GM19452 (cell line): Measurements from ENCODE around the gene FRMD4B.

Experiments
- ATAC-seq: cut with Tn5 transposase; IDR thresholded peaks from one replicate; pipeline ENCODE4 v1.9.1; 2021; ENCODE audit not compliant: unreplicated experiment

Gene FRMD4B

GRCh38 chr3:69142090-69142489 is 243.8 kb downstream of the FRMD4B start:
- ATAC-seq: no peak

DNA sequence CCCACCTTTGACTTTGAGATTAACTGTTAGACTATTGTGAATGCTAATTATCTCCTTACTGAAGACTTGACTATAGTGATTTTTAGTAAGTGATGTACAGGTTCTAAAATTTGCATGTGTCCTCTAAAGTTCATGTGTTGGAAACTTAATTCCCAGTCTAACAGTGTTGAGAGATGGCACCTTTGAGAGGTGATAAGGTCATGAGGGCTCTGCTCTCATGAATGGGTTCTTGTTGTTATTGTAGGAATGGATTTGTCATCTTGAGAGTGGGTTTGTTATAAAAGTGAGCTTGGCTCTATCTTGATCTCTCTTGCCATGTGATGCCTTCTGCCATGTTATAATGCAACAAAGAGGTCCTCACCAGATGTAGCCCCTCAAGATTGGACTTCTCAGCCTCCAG is 244.6 kb downstream of the FRMD4B start:
- no peak for ATAC-seq

DNA sequence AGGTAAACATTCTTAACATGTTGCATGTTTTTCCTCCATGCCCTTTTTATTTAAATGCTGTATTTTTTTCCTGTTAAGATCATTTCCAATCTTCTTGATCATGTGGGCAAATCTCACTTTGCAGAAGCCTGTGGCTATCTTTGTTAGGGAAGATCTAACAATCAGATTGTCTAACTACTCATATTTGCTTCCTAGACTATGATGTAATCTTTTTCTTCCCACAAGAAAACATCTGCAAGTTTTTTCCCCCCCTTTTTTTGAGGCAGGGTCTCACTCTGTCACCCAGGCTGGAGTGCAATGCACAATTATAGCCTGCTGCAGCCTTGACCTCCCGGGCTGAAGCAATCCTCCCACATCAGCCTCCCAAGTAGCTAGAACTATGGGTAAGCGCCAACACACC is 248.5 kb downstream of the FRMD4B start:
- ATAC-seq: no peak

DNA sequence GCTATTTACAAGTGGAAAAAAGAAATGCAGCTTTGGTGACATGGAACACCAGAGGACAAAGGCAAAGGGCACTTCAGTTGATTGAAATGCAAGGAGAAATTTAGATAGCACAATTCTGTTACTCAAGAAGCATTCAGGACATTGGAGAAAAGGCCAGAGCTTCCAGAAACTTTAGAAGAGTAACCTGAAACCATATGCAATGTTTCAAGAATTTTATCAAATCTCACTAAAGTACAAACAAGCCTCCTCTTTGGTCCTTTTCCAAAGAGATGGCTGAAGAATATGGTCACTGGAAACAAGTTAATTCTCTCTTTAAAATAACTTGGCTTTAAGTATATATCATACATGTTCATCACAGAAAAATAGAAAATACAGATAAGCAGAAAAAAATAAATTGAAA is 248.9 kb downstream of the FRMD4B start:
- no peak for ATAC-seq

GRCh38 chr3:69130689-69131088 is 255.2 kb downstream of the FRMD4B start:
- ATAC-seq: peak; percentile 98

- ATAC-seq: no peak
Observed at GRCh38 chr3:69129531-69129930, 256.4 kb downstream of the FRMD4B start.

DNA sequence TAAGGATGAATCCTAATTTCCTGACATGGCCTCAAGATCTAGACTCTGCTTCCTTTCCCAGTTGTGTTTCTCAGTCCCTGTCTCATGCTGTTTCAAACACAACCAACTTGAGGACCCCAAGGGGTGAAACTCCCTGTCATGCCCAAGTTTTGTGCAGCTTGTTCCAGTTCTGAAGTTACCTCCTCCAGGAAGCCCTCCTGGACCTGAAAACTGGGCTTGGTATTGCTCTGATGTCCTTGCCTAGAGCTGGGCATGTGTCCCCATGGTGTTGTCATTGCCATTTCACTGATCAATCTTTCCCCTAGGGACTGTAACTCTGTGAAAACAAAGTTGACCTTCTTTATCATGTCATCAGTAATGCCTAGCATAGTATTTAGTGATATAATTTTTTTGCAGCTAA is 257.4 kb downstream of the FRMD4B start:
- ATAC-seq: no peak

DNA sequence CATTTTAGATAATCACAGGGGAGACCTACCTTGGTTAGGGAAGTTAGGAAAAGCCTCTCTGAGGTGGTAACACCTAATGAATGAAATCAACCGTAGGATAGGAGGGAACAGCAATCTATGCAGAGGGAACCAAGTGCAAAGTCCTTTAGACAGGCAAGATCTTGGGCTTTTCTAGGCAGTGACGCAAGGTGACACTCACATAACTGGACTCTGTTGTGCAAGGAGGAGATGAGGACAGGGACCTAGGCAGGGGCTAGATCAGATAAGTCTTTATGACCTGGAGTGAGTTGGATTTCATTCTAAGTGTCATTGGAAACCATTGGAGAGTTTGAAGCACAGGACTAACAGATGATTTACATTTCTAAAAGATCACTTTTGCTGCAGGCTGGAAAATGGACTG is 258.9 kb downstream of the FRMD4B start:
- no peak for ATAC-seq

- no peak for ATAC-seq
Observed at GRCh38 chr3:69126216-69126615, 259.7 kb downstream of the FRMD4B start.

GRCh38 chr3:69122403-69122802 is 263.5 kb downstream of the FRMD4B start, which contains the start of gene LMOD3:
TSS of gene LMOD3 (minus strand) at chr3:69122595. CDS start at chr3:69122386, 209 bp downstream.
- ATAC-seq: no peak

DNA sequence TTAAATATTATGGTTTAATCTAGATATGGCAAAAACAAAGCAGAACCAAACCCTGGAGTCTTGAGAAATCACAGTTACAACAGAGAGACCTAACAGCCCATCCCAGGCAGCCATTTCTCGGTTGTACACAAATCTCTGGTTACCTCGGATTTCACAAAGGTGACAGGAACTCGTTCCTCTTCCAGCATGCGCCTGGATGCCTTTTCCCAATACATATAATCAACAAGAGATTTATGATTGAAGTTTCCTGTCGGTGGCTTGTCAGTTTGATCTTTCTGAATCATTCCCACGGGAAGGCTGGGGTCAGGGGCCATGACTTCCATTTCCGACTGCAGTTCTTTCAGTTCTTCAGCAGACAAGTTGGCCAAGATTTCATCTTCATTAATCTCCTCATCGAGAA is 263.9 kb downstream of the FRMD4B start:
- no peak for ATAC-seq

DNA sequence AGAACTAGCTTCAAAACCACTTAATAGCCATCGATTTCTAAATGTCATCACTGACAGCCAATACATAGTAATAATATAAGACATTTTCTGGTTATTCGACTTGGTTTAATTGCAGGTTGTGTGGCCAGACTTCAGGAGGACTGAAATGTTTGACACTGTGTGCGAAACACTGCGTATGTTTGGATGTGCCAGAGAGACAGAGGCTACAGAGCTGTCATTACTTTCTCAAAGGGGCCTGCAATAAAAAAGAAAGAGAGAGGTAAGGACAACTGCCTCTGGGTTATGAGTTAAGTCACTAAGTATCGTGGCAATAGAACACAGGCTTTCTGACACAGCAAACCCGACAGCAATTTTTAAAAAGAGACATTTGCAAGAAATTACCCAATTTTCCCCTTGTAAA is 264.4 kb downstream of the FRMD4B start:
- ATAC-seq: no peak

- peak; percentile 85 for ATAC-seq
Observed at GRCh38 chr3:69120879-69121464, 264.9 kb downstream of the FRMD4B start.
